ENCODE results near the gene LEFTY1. TPM values are rescaled to one million over a fixed set of nuclear protein-coding genes. Genes with fewer than 3 reads are reported as not detected.
"Not testable (repeated sequence)": the region's sequence is repeated elsewhere in the genome, so short reads cannot be mapped to it uniquely, and the experiment has no call there.

LEFTY1 gene
- total RNA-seq, 1 experiment from 2014 or later, result not detected

GRCh38 chr1:225889743-225890142 is 797 bp upstream of the LEFTY1 start:
- DNase-seq (ENCODE audit: low read depth), result no peak

DNA sequence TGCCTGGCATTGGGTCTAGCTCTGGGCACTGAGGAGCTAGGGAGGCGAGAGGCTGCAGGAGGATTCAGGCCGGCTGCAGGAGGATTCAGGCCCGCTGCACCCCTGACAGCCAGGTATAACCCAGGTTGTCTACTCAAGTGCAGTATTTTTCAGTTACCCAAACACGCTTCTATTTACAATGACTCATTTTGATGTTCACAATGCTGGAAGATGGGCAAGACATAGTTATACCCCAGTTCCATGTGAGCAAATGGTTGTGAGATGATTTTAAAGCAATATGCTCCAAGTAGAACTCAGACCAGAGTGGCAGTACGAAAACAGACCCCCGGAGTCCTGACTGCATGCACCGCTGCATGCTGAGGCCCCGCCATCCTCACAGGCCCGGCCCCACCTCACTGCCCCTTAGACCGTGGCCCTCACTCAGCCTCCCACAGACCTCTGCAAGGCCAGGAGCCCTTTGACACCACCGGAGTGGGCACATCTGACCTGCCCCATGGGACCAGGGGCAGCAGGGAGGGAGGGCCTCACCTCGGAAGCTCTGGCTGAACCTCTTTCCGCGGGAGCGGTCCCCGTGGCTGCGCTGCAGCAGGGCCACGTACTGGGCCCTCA is 553 bp downstream of the LEFTY1 start:
- no peak for DNase-seq (ENCODE audit: low read depth)

- not testable (repeated sequence) for DNase-seq (ENCODE audit: low read depth)
Observed at GRCh38 chr1:225887554-225888288, 1.2 kb downstream of the LEFTY1 start.

DNA sequence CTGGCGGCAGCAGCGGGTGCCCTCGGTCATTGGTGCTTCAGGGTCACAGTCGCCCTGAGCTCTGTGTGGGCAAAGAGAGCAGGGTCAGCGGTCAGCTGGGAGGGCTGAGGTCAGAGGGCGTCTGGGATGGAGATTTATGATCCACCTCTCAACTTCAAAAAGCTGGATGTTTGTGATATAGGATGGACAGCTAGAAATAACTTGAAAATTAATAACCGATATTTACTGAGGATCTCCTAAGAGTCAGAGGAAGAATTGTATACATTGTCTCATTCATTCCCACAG is 2.0 kb downstream of the LEFTY1 start:
- DNase-seq (ENCODE audit: low read depth), result no peak

DNA sequence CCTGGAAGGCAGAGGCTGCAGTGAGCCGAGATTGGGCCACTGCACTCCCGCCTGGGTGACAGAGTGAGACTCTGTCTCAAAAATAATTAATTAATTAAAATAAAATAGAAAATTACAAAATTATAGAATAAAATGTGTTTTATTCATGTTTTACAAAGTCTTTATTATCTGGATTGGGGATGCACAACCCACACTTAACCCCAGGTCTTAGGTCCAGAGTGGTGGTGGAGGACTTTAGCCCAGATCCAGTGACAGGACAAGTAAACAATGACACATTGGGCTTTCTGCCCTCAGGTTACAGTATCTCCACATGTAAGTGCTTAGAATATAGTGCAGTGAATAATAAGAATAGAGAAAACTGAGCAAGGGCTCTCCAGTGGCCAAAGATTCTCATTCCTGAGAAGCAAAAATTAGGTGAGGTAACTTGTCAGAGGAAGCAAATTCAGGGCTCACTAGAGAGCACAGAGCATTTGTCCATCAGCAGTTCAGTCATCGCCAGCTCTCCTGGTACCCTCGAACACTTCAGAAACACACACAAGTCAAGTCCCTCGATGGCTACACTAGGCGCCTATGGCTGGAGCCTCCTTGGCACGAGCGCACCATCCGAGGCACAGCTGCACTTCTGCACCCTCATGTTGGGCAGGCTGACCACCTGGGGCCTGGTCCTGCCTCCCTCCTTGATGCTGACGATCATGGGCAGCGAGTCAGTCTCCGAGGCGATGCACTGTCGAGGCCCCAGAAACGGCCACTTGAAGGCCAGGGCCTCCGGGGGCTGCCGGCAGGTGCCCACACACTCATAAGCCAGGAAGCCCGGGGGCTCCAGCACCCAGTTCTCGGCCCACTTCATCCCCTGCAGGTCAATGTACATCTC is 2.6 kb downstream of the LEFTY1 start:
- DNase-seq (ENCODE audit: low read depth), result no peak

- no peak for DNase-seq (ENCODE audit: low read depth)
Observed at GRCh38 chr1:225885336-225885735, 3.6 kb downstream of the LEFTY1 start.

DNA sequence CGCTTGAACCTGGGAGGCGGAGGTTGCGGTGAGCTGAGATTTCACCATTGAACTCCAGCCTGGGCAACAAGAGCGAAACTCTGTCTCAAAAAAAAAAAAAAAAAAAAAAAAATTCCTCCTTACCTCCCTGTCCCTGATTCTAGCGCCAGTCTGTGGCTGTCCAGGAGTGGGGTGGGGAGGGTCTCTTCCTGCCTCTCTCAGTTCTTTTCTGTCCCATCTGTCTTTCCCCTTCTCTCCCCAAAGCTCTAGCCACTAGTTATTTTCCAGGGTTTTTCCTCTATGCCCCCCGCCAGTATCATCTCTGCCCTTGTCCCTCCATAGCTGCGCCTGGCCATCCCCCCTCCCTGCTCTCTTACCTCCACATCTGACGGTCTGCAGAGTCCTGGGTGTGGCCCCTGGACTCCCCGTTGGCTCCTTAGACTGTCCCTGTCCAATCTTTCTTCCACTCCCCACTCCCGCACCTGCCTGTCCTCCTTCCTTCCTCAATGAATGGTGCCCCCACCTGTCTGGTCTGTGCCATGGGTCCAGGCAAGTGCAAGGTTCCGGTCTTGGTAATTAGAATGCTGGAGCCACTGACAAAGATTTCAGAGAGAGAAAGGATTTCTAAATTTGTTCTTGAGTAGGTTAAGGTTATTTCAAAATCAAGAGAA is 5.2 kb downstream of the LEFTY1 start:
- DNase-seq (ENCODE audit: low read depth), result no peak

DNA sequence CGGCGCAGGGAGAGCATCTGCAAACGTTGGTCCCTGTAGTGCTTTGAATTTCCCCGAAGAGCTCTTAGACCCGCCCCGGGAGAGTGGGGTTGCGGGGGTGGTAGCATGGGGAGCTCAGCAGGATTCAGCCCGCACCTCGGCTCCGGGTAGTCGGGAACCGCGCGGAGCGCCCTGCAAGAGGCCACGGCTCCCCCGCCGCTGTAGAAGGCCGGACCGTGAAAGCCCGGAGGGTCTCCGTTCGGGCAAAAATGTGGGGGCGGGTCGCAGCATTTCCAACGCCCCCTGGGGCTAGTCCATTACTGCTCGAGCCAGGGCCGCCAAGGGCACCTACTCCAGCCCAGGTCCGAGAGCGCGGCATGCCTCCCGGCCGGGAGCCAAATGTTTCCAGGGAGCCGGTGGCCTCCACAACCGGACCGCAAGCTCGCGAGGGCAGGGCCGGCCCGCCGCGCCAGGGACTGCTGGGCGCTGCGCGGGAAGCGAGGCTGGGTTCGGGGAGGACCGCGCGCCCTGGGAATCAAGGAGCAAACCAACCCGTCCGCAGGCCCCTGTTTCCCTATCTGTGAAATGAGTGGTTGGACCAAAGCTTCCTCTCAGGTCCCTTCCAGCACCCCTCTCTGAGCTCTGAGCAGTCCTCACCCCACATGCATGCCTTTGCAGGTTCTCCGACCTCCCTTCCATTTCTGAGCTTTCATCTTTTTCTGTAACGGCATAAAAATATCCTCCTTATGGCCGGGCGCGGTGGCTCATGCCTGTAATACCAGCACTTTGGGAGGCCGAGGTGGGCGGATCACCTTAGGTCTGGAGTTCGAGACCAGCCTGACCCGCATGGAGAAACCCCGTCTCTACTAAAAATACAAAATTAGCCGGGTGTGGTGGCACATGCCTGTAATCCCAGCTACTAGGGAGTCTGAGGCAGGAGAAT is 6.0 kb downstream of the LEFTY1 start:
- peak; percentile 45 for DNase-seq (ENCODE audit: low read depth)

- DNase-seq (ENCODE audit: low read depth), result peak; percentile 72
Observed at GRCh38 chr1:225881959-225882693, 6.8 kb downstream of the LEFTY1 start, which contains the start of gene TMEM63A. Gene TMEM63A, minus strand, starts transcription at chr1:225882380. Its CDS starts 4,800 bp downstream, at chr1:225877580.

- peak; percentile 60 for DNase-seq (ENCODE audit: low read depth)
Observed at GRCh38 chr1:225881081-225881958, 7.6 kb downstream of the LEFTY1 start.

DNA sequence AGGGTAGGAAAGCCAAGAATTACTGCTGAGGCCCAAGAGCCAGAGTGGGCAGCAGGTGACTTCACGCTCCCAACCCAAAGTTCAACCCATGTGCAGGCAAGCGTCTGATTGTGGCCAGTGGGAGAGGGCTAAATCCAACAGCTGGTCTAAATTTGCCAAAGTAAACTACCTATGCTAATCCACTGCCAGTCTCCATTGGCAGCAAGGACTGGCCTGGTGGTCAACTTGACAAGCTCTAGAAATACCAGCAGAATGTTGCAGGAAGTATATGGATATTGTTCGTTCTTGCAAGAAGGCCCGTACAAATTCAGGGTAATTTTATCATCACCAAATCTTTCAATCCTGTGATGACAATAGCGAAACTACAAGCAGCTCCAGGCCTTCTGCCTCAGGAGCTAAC is 8.3 kb downstream of the LEFTY1 start:
- DNase-seq (ENCODE audit: low read depth), result no peak

GRCh38 chr1:225880222-225880588 is 8.7 kb downstream of the LEFTY1 start:
- DNase-seq (ENCODE audit: low read depth), result no peak

DNA sequence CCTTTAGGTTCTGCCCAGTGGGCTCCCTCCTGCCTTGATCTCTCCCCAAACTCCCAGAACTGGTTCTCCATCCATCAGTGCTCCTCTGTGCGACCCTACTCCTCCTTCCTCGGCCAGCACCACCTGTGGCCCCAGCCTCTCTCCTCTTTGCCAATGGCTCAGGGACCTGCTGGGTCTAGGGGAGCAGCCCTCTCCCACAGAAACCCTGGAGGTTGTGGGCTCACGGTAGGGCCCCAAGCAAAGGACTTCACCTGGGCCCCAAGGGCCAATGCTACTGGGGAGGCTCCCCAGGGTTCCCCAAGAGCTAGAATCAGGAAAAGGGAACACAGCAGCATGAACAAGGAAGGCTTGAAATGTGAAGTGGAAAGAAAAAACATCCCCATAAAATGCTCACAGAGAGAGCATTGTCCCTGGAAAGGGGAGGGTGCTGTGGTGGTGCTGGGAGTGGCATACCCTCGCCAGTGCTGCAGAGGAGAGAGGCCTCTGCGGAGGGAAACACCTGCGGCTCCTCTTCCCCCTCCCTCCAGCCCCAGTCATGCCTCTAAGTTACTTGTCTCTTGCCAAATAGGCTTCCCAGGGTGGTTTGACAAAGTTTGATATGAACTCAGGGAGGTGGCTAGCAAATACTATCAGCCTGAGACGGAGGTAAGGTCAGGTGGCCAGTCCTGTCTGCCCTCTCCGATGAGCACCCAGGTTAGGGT is 9.3 kb downstream of the LEFTY1 start:
- DNase-seq (ENCODE audit: low read depth), result no peak

- no peak for DNase-seq (ENCODE audit: low read depth)
Observed at GRCh38 chr1:225878282-225878681, 10.7 kb downstream of the LEFTY1 start.

DNA sequence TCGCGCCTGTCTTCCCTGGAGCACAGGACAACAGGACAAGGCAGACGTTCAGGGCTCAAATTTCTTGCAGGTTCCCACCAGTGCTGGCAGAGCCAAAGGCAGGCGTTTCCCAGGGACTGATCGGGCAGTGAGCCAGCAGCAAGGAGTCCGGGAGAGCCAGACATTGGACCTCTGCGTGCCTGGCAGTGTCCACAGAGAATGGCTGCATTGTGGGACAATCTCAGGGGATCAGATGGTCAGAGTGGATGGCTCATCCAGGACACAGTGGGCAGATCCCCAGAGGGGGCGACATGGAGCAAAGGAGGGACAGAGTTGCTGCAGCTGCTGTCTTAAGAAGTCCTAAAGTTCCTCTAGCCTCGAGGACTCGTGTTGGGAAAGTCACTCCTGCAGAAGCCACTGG is 11.4 kb downstream of the LEFTY1 start:
- DNase-seq (ENCODE audit: low read depth), result peak; percentile 37

DNA sequence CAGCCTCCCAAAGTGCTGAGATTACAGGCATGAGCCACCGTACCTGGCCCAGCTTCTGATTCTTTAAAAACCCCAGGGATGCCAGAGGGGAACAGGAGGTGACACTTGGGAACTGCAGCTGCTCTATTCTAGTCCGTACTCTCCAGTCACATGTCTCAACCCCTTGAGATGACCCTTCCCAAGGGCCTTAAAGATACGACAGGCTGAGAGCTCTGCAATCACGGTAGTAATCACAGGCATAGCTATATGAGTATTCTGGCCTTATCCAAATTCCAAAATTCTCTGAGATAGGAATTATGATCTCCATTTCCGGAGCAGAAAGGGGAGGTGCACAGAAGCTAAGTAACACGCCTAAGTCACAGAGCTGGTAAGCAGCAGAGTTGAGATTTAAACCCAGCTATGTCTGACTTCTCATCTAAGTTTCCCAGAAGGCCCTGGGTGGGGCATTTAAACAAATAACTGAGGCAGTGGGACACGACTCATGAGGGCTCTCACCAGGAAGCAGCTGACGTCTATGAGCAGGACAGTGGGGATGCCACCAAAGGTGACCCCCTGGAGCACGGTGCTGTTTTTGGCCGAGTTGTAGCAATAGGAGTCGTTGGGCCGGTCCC is 11.9 kb downstream of the LEFTY1 start:
- DNase-seq (ENCODE audit: low read depth), result no peak

DNA sequence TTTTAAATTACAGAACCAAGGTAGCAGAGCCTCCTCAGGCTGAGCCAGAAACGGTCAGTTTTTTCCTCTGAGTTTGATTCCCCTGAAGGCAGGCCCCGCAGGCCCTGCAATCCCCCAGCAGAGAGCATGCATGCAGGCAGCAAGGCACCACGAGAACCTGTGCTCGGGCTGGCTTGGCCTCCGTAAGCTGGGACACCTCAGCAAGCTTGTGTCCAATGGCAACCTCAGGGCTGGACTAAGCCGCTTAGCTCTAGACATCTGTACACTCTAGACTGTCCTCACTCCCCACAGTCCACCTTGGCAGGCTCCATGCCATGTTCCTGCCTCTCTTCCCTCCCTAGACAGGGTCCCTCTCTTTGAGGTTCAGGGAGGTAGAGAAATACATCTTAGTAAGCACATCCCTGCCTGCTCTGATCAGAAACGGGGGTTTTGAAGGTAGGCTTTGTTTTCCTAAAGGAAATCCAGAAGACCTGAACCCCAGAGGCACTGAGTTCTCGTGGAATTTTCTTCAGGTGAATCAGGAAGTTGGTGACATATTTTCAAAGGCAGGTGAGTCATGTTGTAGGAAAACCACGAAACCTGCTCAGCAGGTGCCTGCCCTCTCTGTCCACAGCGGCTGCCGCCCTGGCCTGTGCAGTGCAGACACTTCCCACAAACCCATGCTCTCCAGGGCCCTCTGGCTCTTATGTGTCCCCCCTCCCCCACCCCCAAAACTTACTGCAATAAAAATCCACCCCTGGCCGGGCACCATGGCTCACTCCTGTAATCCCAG is 13.7 kb downstream of the LEFTY1 start:
- peak; percentile 49 for DNase-seq (ENCODE audit: low read depth)
